Peyer's patch (tissue), 4 donors: ENCODE data around the gene VSX2.

Experiments used
- POLR2A ChIP-seq, 2 donors: fragments of 450-650 bp; IDR thresholded peaks; one replicate each; pipeline ENCODE4 v1.5.1; 2017; ENCODE audit warnings: antibody characterized with exemption in 2 of 2, mild to moderate bottlenecking in 2 of 2, moderate library complexity in 2 of 2
- TF ChIP-seq, protein P1 (sequence below), 6 experiments: fragments of 450-650 bp in 4 of 6; fragments of 200-600 bp in 2 of 6; sonication (generic) in 1 of 6; IDR thresholded peaks; one replicate each; pipeline ENCODE4 v1.5.1; 2017 to 2019; ENCODE audit warnings: antibody characterized with exemption in 6 of 6, mild to moderate bottlenecking in 3 of 6, moderate library complexity in 1 of 6

DNA sequence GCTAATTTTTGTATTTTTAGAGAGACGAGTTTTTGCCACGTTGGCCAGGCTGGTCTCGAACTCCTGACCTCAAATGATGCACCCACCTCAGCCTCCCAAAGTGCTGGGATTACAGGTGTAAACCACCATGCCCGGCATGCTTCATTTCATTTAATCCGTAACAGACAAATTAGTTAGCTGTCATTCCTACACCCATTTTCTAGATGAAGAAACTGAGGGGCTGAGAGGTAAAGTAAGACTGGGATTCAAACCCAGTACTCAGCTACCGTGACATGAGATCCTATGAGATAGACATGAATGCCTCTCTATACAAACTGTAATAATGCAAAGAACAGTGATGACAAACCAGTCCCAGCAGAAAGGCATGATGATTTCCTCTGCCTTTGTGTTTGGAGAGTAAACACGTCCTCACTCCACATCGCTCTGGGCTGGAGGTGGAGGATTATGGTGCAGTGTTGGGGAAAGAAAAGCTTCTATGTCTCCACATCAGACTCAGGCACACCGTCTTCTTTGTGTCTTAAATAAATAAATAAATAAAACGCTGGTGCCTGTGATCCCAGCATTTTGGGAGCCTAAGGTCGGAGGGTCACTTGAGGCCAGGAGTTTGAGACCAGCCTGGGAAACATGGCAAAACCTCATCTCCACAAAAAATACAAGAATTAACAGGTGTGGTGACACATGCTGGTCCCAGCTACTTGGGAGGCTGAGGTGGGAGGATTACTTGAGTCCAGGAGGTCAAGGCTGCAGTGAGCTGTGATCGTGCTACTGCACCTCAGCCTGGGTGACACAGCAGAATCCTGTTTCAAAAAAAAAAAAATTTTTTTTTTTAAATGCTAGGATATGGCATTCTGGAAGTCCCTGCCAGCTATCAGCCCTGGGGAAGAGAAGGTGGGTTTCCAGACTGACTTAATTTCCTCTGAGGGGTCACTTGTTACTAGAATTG lies 10.5 kb downstream of the VSX2 start:
- TF ChIP-seq, protein P1, sequence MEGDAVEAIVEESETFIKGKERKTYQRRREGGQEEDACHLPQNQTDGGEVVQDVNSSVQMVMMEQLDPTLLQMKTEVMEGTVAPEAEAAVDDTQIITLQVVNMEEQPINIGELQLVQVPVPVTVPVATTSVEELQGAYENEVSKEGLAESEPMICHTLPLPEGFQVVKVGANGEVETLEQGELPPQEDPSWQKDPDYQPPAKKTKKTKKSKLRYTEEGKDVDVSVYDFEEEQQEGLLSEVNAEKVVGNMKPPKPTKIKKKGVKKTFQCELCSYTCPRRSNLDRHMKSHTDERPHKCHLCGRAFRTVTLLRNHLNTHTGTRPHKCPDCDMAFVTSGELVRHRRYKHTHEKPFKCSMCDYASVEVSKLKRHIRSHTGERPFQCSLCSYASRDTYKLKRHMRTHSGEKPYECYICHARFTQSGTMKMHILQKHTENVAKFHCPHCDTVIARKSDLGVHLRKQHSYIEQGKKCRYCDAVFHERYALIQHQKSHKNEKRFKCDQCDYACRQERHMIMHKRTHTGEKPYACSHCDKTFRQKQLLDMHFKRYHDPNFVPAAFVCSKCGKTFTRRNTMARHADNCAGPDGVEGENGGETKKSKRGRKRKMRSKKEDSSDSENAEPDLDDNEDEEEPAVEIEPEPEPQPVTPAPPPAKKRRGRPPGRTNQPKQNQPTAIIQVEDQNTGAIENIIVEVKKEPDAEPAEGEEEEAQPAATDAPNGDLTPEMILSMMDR (IDR thresholded peaks at IDR 0.05), result no peak
- TF ChIP-seq POLR2A (IDR thresholded peaks at IDR 0.05), result no peak
